Measurements from ENCODE around the gene FAM200B.

DNA sequence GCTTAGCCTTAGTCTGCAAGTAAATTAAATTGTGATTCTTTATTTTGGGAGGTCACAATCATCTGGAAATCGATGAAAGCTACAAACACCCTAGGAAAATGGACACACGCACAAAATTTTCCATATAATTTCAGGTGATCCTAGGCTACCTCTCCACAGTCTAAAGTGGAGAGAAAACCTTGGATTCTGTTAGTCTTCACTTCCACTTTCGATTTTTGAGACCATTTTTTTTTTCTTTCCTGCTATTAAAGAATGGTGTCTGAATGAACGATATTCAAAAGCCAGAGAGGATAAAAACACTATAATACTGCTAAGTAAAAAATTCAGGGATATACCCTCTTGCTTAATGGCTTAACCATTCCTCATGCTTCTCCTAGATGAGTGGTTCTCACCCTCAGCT lies 28.2 kb upstream of the FAM200B start:
- no peak for TF ChIP-seq POLR2A (IDR thresholded peaks at IDR 0.05; ENCODE audit: low read depth, low read length)
- TF ChIP-seq EZH2 (IDR thresholded peaks at IDR 0.05; ENCODE audit: borderline replicate concordance, low read depth, low read length, severe bottlenecking) = no peak
- TF ChIP-seq, protein P1, sequence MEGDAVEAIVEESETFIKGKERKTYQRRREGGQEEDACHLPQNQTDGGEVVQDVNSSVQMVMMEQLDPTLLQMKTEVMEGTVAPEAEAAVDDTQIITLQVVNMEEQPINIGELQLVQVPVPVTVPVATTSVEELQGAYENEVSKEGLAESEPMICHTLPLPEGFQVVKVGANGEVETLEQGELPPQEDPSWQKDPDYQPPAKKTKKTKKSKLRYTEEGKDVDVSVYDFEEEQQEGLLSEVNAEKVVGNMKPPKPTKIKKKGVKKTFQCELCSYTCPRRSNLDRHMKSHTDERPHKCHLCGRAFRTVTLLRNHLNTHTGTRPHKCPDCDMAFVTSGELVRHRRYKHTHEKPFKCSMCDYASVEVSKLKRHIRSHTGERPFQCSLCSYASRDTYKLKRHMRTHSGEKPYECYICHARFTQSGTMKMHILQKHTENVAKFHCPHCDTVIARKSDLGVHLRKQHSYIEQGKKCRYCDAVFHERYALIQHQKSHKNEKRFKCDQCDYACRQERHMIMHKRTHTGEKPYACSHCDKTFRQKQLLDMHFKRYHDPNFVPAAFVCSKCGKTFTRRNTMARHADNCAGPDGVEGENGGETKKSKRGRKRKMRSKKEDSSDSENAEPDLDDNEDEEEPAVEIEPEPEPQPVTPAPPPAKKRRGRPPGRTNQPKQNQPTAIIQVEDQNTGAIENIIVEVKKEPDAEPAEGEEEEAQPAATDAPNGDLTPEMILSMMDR (IDR thresholded peaks at IDR 0.05; ENCODE audit: extremely low read depth in 1 of 2, insufficient read depth in 1 of 2, low read depth in 1 of 2, low read length in 2 of 2) = no peak
- no peak for TF ChIP-seq MYC (IDR thresholded peaks at IDR 0.05; ENCODE audit: low read depth, low read length)
- TF ChIP-seq, protein P2, sequence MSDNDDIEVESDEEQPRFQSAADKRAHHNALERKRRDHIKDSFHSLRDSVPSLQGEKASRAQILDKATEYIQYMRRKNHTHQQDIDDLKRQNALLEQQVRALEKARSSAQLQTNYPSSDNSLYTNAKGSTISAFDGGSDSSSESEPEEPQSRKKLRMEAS (IDR thresholded peaks at IDR 0.05; ENCODE audit: insufficient read depth, insufficient read length) = no peak
- TF ChIP-seq JUN (IDR thresholded peaks at IDR 0.05; ENCODE audit: borderline replicate concordance, insufficient read depth, insufficient read length, low read depth) = no peak
- no peak for TF ChIP-seq GATA2 (IDR thresholded peaks at IDR 0.05; ENCODE audit: insufficient read depth, insufficient read length, low read depth, low read length)
